HG03280 (cell line): ENCODE measurements around the gene DGKZ.

Experiments
- ATAC-seq: cut with Tn5 transposase; IDR thresholded peaks from one replicate; pipeline ENCODE4 v1.9.1; 2021; ENCODE audit warnings: mild to moderate bottlenecking, moderate library complexity; ENCODE audit not compliant: unreplicated experiment

The DGKZ gene

GRCh38 chr11:46391578-46392420, 44.5 kb downstream of the DGKZ start, which contains the start of gene CHRM4:
Gene CHRM4 (minus strand): TSS chr11:46391776. CDS start chr11:46386557, 5,219 bp downstream.
- ATAC-seq = no peak

- ATAC-seq = peak; percentile 65
These were observed 45.4 kb downstream of the DGKZ start for GRCh38 chr11:46392421-46393230.

- ATAC-seq = no peak
These were observed 46.0 kb downstream of the DGKZ start for GRCh38 chr11:46393231-46393616.

DNA sequence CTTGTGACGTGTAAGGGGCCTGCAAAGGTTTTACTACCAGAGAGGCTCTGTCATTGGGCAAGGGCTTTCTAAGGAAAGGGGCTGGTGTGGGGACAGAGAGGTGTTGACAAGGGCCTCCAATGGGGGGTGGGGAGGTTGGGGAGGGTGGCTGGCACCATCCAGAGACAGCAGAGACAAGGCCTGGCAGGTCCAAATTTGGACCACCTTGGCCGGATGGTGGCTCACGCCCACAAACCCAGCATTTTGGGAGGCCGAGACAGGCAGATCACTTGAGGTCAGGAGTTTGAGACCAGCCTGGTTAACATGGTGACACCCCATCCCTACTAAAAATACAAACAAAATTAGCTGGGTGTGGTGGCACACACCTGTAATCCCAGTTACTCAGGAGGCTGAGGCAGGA, 46.5 kb downstream of the DGKZ start:
- ATAC-seq = no peak

DNA sequence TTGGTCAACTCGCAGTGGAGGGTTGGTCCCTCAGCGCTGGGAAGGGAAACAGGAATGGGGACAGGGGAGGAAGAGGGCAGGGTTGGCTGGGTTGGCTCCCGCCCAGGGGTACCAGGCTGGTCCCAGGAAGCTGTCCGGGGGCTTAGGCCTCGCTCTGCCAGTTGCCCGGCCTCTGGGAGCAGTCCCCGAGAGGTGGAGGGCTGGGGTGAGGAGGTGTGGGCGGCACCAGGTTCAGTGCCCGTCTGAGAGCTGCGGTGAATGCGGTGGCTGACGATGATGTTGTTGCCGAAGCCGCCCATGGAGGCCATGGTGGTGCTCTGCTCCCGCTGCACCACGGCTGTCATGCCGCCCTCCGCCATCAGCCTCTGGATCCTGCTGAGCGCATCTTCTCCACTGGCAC, 50.3 kb downstream of the DGKZ start:
- no peak for ATAC-seq

DNA sequence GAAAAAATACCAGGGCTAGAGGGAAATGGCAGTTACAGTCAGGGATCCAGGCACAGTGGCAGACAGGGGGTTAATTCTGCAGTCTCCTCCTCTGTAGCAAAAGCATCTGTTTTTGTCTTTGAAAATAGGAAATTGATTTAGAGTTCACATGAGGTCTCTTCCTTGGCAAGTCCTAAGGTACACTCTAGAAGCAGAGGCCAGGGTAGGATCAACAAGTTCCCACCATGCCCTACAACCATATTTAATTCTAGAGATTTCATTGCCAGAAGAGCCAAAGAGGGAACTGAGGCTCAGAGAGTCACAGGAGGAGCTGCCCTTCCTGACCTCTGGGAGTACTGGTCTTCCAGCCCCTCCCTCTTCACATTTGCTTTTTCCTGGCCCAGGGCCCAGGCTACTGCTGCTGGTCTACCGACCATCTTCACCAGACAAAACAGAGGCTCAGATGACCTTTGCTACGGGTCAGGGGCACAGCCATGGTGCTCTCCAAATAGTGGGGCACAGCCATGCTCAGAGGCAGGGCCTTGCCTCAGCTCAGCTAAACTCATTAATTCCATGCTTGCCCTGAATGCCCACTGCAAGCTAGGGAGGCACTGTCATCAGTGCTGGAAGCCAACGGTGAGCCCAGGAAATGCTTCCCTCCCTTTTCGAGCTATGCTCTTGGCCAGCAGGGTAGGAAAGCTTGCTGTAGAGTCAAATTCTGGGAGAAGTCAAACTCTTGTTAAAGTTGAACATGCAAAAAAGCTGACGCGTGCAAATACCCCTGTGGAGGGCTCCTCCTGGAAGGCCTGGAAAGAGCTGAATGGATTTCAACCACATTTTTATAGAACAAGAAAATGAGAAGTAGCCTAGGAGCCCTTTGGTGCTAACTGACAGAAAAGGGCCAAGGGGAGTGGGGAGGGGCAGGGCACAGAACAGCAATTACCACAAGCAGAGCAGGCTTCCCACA, 56.0 kb downstream of the DGKZ start:
- no peak for ATAC-seq

- ATAC-seq = no peak
These were observed 57.3 kb downstream of the DGKZ start for GRCh38 chr11:46404476-46405017.

DNA sequence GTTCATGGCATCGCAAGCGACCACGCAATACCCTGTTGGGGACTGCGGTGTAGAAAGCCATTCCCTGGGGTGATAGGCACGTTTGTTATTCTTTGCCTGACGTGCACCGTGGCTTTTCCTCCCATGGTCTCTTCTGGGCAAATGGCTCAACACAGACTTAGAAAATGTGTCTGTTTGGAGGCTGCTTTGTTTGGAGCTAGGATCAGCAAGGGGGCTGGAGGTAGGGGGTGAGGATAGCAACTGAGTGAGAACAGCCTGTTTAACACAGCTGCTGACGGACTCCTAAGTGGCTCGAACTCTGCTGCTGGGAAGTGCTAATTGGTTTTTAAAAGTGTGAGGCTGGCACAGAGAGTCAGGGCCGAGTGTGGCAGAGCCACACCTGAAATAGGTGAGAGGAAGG, 60.4 kb downstream of the DGKZ start:
- no peak for ATAC-seq

GRCh38 chr11:46408407-46408986, 61.2 kb downstream of the DGKZ start:
- no peak for ATAC-seq

- ATAC-seq = no peak
These were observed 62.8 kb downstream of the DGKZ start for GRCh38 chr11:46410021-46410420.

GRCh38 chr11:46413760-46414465, 66.7 kb downstream of the DGKZ start:
- no peak for ATAC-seq

- no peak for ATAC-seq
These were observed 67.2 kb downstream of the DGKZ start for GRCh38 chr11:46414466-46414796.

GRCh38 chr11:46414879-46415278, 67.6 kb downstream of the DGKZ start:
- ATAC-seq = no peak

GRCh38 chr11:46417711-46418110, 70.4 kb downstream of the DGKZ start:
- ATAC-seq = no peak

DNA sequence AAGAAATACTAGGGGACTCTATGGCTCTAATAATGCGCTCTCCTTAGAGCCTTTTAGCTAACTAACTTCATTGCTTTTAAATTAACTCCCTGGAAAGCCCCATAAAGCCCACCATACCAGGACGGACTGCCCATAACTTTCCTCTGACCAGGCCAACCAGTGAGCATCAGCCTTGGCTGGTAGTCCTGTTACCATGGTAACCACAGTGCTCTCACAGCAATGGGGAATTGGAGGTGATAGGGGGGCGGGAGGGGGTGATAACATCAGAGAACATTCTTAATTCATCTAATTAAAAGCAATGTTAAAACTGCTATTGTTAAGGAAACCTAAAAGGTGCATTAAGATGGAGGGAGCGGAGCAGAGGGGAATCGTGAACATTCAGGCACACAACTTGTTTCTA, 71.5 kb downstream of the DGKZ start:
- no peak for ATAC-seq

DNA sequence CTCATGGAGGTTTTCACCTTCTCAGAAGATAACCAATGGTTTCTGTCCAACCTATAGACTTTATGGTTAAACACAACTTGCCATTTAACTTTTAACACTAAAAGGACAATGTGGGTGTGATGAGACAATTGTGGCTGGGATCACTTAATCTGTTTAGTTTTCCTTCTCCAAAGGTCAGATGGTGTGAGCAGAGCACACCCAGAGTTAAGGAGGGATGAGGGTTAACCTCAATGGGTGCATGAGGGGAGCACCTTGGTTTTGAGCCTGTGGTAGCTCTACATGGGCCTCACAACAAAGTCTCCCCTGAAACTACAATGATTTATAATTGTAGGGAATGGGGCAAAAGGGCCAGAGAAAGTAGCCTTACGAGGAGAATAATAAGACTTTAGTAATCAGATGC, 73.2 kb downstream of the DGKZ start:
- ATAC-seq = no peak

DNA sequence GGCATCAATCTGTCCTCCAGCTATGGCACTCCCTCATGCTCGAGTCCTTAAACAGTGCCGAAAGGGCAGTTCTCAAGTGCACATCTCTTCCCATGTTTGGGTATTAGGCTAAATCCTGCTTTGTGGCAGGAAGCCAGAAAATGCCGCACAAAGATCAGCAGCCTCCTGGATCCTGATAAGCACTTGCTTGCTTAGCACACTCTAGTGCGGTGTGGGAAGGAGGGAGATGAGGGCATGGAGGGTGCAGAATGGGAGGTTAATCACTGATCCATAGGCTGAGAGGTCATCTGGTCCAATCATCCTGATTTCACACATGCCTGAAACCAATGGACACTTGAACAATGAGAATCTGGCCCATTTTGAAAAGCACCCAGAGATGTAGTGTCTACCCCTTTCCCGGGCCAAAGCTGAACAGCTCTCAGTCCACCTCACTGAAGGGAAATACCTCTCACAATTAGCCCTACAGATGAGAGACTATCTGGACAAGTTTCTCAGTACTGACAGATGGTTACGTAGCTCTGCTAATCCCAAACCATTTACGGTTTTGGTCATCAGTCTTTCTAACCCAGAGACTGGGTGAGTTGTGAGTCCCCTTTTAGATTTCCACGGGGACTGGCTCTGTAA, 74.1 kb downstream of the DGKZ start:
- no peak for ATAC-seq

GRCh38 chr11:46422588-46422987, 75.3 kb downstream of the DGKZ start:
- ATAC-seq = no peak

GRCh38 chr11:46426233-46426991, 79.1 kb downstream of the DGKZ start:
- ATAC-seq = no peak
